Measurements from ENCODE around the gene GRK4. TPM values are rescaled to one million over a fixed set of nuclear protein-coding genes. Genes with fewer than 3 reads are reported as not detected.

GRK4 gene
- total and polyA plus RNA-seq, 7 donors = 0.60 to 10.2 (median 3.9) TPM

DNA sequence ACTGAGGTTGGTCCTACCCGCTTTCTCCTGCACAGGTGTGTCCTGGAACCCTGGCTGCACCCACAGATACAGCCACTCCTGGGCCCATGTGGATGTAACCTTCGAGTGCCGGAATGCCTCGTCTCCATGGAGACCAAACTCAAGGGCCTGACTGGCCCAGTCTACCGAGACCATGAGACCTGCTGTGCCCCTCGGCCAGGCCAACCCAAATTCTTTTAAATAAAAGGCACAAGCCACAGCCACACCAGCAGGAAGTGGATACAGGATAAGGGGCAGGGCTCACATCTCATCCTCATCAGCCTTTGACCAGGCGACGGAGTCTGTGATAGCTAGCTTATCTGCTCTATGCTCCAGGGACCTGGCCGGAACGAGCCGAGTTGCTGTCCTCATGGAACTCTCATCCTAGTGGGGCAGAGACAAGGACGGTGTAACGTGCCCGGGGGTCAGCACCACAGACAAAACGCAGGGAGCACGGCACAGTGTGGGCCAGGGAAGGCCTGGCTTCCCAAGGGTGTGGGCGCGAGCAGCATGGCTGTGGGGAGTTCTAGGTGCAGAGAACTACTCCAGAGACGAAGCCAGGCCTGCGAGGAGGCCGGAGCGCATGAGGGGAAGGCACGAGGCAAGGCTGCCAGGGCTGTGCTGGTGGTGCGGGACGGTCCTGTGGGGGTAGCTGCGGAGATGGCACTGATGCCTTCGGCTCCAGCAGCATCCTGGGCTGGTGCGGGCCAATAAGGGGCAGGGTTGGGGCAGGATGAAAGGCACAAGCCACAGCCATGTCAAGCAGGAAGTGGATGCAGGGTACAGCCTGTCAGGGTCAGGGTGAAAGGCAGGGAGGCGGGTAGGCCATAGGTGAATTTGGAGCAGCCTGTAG is 22.9 kb upstream of the GRK4 start:
- intact Hi-C loops (cut with DNase I) = no loop called here
- Histone ChIP-seq H3K36me3 (peaks cover 23 to 84% (median 53%) of the 10 kb centered on the region in 4 donors), H3K4me3 (no peak overlapping the region), H3K4me1 (peaks cover 0 to 18% (median 10%) of the 10 kb centered on the region in 4 donors), H3K27me3 (no peaks in the 10 kb centered on the region), H3K9me3 (no peaks in the 10 kb centered on the region), H3K27ac (no peak overlapping the region)
- DNase-seq = peak; percentile 61
- WGBS, 2 donors = 94% methylated on average over 29 of the region's 29 CpGs
- TF ChIP-seq POLR2AphosphoS5 (IDR thresholded peaks at IDR 0.05) (peak in 1 of 4 donors; percentile 8), EP300 (IDR thresholded peaks at IDR 0.05) (no peak)

DNA sequence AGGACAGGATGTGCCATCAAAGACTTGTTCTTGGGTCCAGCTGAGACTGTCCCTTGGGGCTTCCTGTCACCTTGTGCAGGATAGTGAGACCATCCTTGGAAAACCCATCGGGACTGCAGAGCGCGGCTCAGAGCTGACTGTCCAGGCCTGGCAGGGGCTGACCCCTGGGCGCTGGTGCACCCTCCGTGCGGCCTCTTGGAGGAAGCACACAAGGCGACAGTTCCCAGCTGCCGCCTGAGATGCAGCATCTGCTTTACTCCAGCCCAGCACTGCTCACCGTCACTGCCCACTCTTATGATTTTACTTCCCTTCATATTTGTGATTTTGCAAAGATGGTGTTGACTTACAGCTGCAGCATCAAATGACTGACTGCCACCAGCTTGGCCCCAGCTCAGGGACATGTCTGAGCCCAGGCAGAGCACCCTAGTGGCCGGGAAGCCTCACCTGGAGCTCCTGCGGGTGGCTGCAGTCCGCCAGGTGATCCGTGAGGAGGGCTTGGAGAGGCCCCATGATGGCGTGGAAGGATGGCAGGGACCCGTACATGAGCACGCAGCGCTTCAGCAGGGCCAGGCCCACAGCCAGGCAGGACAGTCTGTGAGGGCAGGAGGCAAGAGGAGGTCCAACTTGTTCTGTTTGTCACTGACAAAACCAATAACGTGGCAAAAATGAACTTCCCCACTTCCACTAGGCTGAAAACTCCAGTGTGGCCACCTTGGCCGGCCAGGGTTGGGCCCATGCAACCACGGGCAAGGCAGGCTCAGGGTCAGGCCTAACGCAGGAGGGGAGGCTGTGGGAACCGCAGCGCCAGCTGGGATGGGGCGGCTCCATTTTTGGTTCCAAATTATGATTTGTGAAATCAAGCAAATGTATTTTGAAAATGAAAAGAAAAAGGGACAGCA is 22.0 kb upstream of the GRK4 start:
- no peak overlapping the region for H3K27ac ChIP-seq
- 91 to 93% methylated on average over 24 of the region's 24 CpGs for WGBS, 2 donors
- H3K9me3 ChIP-seq = no peaks in the 10 kb centered on the region
- intact Hi-C loops (cut with DNase I) = no loop called here
- no peak overlapping the region for H3K4me3 ChIP-seq
- peaks cover 0 to 9% (median 2%) of the 10 kb centered on the region in 4 donors for H3K4me1 ChIP-seq
- no peaks in the 10 kb centered on the region for H3K27me3 ChIP-seq
- peaks cover 29 to 93% (median 57%) of the 10 kb centered on the region in 4 donors for H3K36me3 ChIP-seq
- no peak for DNase-seq
- no peak for TF ChIP-seq EP300 (IDR thresholded peaks at IDR 0.05)
- TF ChIP-seq POLR2AphosphoS5 (IDR thresholded peaks at IDR 0.05) = no peak
- TF ChIP-seq, protein P1, sequence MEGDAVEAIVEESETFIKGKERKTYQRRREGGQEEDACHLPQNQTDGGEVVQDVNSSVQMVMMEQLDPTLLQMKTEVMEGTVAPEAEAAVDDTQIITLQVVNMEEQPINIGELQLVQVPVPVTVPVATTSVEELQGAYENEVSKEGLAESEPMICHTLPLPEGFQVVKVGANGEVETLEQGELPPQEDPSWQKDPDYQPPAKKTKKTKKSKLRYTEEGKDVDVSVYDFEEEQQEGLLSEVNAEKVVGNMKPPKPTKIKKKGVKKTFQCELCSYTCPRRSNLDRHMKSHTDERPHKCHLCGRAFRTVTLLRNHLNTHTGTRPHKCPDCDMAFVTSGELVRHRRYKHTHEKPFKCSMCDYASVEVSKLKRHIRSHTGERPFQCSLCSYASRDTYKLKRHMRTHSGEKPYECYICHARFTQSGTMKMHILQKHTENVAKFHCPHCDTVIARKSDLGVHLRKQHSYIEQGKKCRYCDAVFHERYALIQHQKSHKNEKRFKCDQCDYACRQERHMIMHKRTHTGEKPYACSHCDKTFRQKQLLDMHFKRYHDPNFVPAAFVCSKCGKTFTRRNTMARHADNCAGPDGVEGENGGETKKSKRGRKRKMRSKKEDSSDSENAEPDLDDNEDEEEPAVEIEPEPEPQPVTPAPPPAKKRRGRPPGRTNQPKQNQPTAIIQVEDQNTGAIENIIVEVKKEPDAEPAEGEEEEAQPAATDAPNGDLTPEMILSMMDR (IDR thresholded peaks at IDR 0.05) = no peak
- no peak for TF ChIP-seq POLR2A (IDR thresholded peaks at IDR 0.05)

- Histone ChIP-seq H3K9me3 (no peaks in the 10 kb centered on the region), H3K27ac (no peak overlapping the region), H3K4me1 (peaks cover 0 to 5% (median 2%) of the 10 kb centered on the region in 4 donors), H3K4me3 (no peak overlapping the region), H3K36me3 (peaks cover 36 to 100% (median 63%) of the 10 kb centered on the region in 4 donors), H3K27me3 (no peaks in the 10 kb centered on the region)
- intact Hi-C loops (cut with DNase I) = no loop called here
- 90 to 93% methylated on average over 21 of the region's 21 CpGs for WGBS, 2 donors
- DNase-seq = no peak
- TF ChIP-seq, protein P1 (IDR thresholded peaks at IDR 0.05) = no peak
- TF ChIP-seq POLR2AphosphoS5 (IDR thresholded peaks at IDR 0.05) = no peak
- no peak for TF ChIP-seq EP300 (IDR thresholded peaks at IDR 0.05)
- TF ChIP-seq POLR2A (IDR thresholded peaks at IDR 0.05) = no peak
These were observed 21.3 kb upstream of the GRK4 start for GRCh38 chr4:2942037-2942531.

DNA sequence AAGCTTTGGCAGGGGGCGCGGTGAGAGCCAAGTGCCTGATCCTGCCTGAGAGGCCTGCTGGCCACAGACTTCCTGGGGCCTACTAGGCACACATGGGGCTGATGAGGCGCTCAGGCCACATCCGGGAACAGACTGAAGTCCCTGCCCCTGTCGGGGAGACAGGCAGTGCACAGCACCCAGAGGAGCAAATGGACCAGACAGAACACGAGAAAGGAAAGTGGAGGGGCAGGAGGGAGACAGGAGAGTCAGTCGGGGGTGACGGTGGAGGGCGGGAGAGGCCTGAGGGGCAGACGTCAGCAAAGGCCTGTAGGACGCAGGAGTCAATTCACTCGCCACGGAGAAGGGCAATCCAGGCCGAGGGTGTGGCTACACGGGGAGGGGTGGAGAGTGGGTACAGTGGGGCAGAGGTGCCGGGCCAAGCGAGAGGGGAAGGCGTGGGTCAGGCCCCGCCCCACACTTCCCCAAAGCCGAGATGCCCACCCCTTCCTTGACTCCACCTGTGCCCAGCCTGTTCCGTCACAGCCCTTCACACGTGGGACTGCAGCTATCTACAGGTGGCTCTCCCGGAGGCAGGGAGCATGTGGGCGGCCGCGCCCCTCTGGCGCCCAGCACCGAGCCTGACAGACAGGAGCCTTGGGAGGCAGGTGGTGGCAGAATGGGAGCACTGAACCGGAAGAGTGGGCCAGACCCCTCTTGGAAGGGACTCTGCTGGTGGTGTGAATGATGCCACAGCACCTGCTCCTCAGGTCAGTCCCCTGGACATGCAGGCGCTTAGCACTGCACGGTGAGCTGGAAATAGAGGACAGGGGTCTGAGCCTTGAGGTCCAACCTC is 20.6 kb upstream of the GRK4 start:
- TF ChIP-seq, protein P1 (IDR thresholded peaks at IDR 0.05) = no peak
- TF ChIP-seq POLR2AphosphoS5 (IDR thresholded peaks at IDR 0.05) = no peak
- TF ChIP-seq POLR2A (IDR thresholded peaks at IDR 0.05) = no peak
- no peak for TF ChIP-seq EP300 (IDR thresholded peaks at IDR 0.05)
- no peaks in the 10 kb centered on the region for H3K27me3 ChIP-seq
- 29 to 74% methylated on average over 31 of the region's 31 CpGs for WGBS, 2 donors
- no peak overlapping the region for H3K27ac ChIP-seq
- no peak for DNase-seq
- peaks cover 43 to 100% (median 69%) of the 10 kb centered on the region in 4 donors for H3K36me3 ChIP-seq
- no peaks in the 10 kb centered on the region for H3K4me1 ChIP-seq
- intact Hi-C loops (cut with DNase I) = no loop called here
- H3K9me3 ChIP-seq = no peaks in the 10 kb centered on the region
- no peak overlapping the region for H3K4me3 ChIP-seq
